ENCODE measurements around the gene GRIK5.

The GRIK5 gene

GRCh38 chr19:41967054-41967783 lies 102.8 kb downstream of the GRIK5 start:
- Histone ChIP-seq H3K36me3 (ENCODE audit: control insufficient read depth in 2 of 2, insufficient read depth in 1 of 2, low read length in 2 of 2) (no peaks in the 10 kb centered on the region), H3K27ac (ENCODE audit: extremely low read depth, low read depth, low read length) (no peak overlapping the region), H3K4me1 (ENCODE audit: control insufficient read depth, insufficient read depth, low read length) (no peaks in the 10 kb centered on the region), H3K4me3 (ENCODE audit: low read depth, low read length) (no peak overlapping the region), H3K9me3 (ENCODE audit: control insufficient read depth, insufficient read depth, low read depth, low read length) (no peaks in the 10 kb centered on the region)
- POLR2A ChIA-PET: no interaction called here
- CTCF ChIA-PET: no interaction called here
- TF ChIP-seq EGR2 (tag by site-specific recombination; IDR thresholded peaks at IDR 0.05; ENCODE audit: low read depth): no peak
- no peak for TF ChIP-seq PRDM1 (tag by site-specific recombination; IDR thresholded peaks at IDR 0.05)
- TF ChIP-seq KLF8 (tag by site-specific recombination; IDR thresholded peaks at IDR 0.05): no peak
- TF ChIP-seq ZNF518A (tag by site-specific recombination; conservative IDR thresholded peaks at IDR 0.05; ENCODE audit: low read depth): no peak
- no peak for TF ChIP-seq ZNF747 (tag by site-specific recombination; IDR thresholded peaks at IDR 0.05)
- TF ChIP-seq ZXDB (tag by site-specific recombination; IDR thresholded peaks at IDR 0.05): no peak
- no peak for TF ChIP-seq ZNF19 (tag by site-specific recombination; IDR thresholded peaks at IDR 0.05; ENCODE audit: low read depth)
- TF ChIP-seq ZNF112 (tag by site-specific recombination; IDR thresholded peaks at IDR 0.05): no peak
- no peak for TF ChIP-seq ZNF76 (tag by site-specific recombination; IDR thresholded peaks at IDR 0.05; ENCODE audit: borderline replicate concordance, low read depth)
- TF ChIP-seq ZNF600 (tag by site-specific recombination; IDR thresholded peaks at IDR 0.05): no peak
- TF ChIP-seq ZNF169 (tag by site-specific recombination; IDR thresholded peaks at IDR 0.05): no peak
- TF ChIP-seq ZNF837 (tag by site-specific recombination; IDR thresholded peaks at IDR 0.05): no peak
- TF ChIP-seq ZNF121 (tag by site-specific recombination; IDR thresholded peaks at IDR 0.05): no peak

GRCh38 chr19:41965106-41965505 lies 104.9 kb downstream of the GRIK5 start:
- Histone ChIP-seq H3K36me3 (ENCODE audit: control insufficient read depth in 2 of 2, insufficient read depth in 1 of 2, low read length in 2 of 2) (no peaks in the 10 kb centered on the region), H3K27ac (ENCODE audit: extremely low read depth, low read depth, low read length) (no peak overlapping the region), H3K4me3 (ENCODE audit: low read depth, low read length) (no peak overlapping the region), H3K9me3 (ENCODE audit: control insufficient read depth, insufficient read depth, low read depth, low read length) (no peaks in the 10 kb centered on the region), H3K4me1 (ENCODE audit: control insufficient read depth, insufficient read depth, low read length) (0 out of 2 replicates have a peak, but pooled peaks cover 4% of the 10 kb centered on the region)
- POLR2A ChIA-PET: interaction anchor here (0.6 to 0.7 kb wide), 2 partner anchors 358 to 1539 kb away, joined by 3 to 10 read pairs; no protein-coding TSS in a partner anchor
- TF ChIP-seq PRDM1 (tag by site-specific recombination; IDR thresholded peaks at IDR 0.05): no peak
- TF ChIP-seq ZBTB17 (tag by site-specific recombination; IDR thresholded peaks at IDR 0.05): peak; percentile 36; the same call in 1 of the 2 replicates
- CTCF ChIA-PET: interaction anchor here (1.0 to 2.2 kb wide), 2 partner anchors 13 to 63 kb away, joined by 3 to 7 read pairs; no protein-coding TSS in a partner anchor

GRCh38 chr19:41960973-41961372 lies 109.0 kb downstream of the GRIK5 start:
- Histone ChIP-seq H3K36me3 (ENCODE audit: control insufficient read depth in 2 of 2, insufficient read depth in 1 of 2, low read length in 2 of 2) (peaks cover 5 to 13% of the 10 kb centered on the region in 2 experiments; a peak in 1 of 3 replicates), H3K27ac (ENCODE audit: extremely low read depth, low read depth, low read length) (0 out of 2 replicates have a peak overlapping the region, but pooled peaks have one; percentile 13), H3K9me3 (ENCODE audit: control insufficient read depth, insufficient read depth, low read depth, low read length) (no peaks in the 10 kb centered on the region), H3K4me1 (ENCODE audit: control insufficient read depth, insufficient read depth, low read length) (peaks cover 10% of the 10 kb centered on the region), H3K4me3 (ENCODE audit: low read depth, low read length) (no peak overlapping the region)
- CTCF ChIA-PET: interaction anchor here (0.6 to 2.0 kb wide), 3 partner anchors 62 to 592 kb away, joined by 3 to 8 read pairs (median 3); no protein-coding TSS in a partner anchor
- POLR2A ChIA-PET: interaction anchor here (0.8 kb wide), 1 partner anchor 33 kb away, joined by 5 read pairs; no protein-coding TSS in a partner anchor
- TF ChIP-seq ZEB2 (tag by site-specific recombination; IDR thresholded peaks at IDR 0.05): 0 out of 2 replicates have a peak, but pooled peaks have one; percentile 17
- no peak for TF ChIP-seq ZNF211 (tag by site-specific recombination; IDR thresholded peaks at IDR 0.05; ENCODE audit: low read depth)
- TF ChIP-seq ZNF140 (tag by site-specific recombination; IDR thresholded peaks at IDR 0.05): no peak
- TF ChIP-seq ZNF585B (tag by site-specific recombination; IDR thresholded peaks at IDR 0.05): no peak
- TF ChIP-seq SCRT2 (tag by site-specific recombination; IDR thresholded peaks at IDR 0.05): 0 out of 2 replicates have a peak, but pooled peaks have one; percentile 12
- no peak for TF ChIP-seq ELK4 (IDR thresholded peaks at IDR 0.05; ENCODE audit: borderline replicate concordance, low read depth, low read length)
- peak; percentile 55; the same call in 1 of the 2 replicates for TF ChIP-seq YY2 (tag by site-specific recombination; IDR thresholded peaks at IDR 0.05)
- TF ChIP-seq ZBTB17 (tag by site-specific recombination; IDR thresholded peaks at IDR 0.05): peak; percentile 71
- TF ChIP-seq ZBTB6 (tag by site-specific recombination; IDR thresholded peaks at IDR 0.05): no peak
- TF ChIP-seq ZFP69B (tag by site-specific recombination; IDR thresholded peaks at IDR 0.05): peak; percentile 88
- TF ChIP-seq ZNF670 (tag by site-specific recombination; IDR thresholded peaks at IDR 0.05; ENCODE audit: low read depth): no peak
- no peak for TF ChIP-seq OVOL3 (tag by site-specific recombination; IDR thresholded peaks at IDR 0.05)
